HL-60 (cell line): Measurements from ENCODE around the gene FSTL4.

Experiments
- CTCF ChIP-seq: IDR thresholded peaks from one replicate; pipeline ENCODE4 v1.5.1; 2011; ENCODE audit warnings: low read length, control low read depth, inconsistent platforms; ENCODE audit not compliant: insufficient read depth
- GABPA ChIP-seq: IDR thresholded peaks from 2 replicates; pipeline ENCODE4 v1.6.1; 2012; ENCODE audit warnings: low read depth
- POLR2AphosphoS5 ChIP-seq: IDR thresholded peaks from 2 replicates; pipeline ENCODE4 v1.6.1; 2012; ENCODE audit warnings: low read depth
- REST ChIP-seq: IDR thresholded peaks from 2 replicates; pipeline ENCODE4 v1.6.1; 2012; ENCODE audit warnings: low read depth; ENCODE audit not compliant: insufficient replicate concordance
- SPI1 ChIP-seq: IDR thresholded peaks from 2 replicates; pipeline ENCODE4 v1.6.1; 2012; ENCODE audit warnings: low read depth, mild to moderate bottlenecking, borderline replicate concordance

GRCh38 chr5:133400120-133400519 is 212.2 kb downstream of the FSTL4 start:
- TF ChIP-seq POLR2AphosphoS5, result no peak
- TF ChIP-seq CTCF, result no peak
- no peak for TF ChIP-seq GABPA
- no peak for TF ChIP-seq REST
- no peak for TF ChIP-seq SPI1
